ENCODE measurements around the gene GNG4.
A peak's percentile ranks its signal among the peaks of the same experiment; 100 is the strongest.
"Not testable (repeated sequence)": the region's sequence is repeated elsewhere in the genome, so short reads cannot be mapped to it uniquely, and the experiment has no call there.

The GNG4 gene

GRCh38 chr1:235595079-235595478 is 54.5 kb downstream of the GNG4 start:
- TF ChIP-seq, protein P1, sequence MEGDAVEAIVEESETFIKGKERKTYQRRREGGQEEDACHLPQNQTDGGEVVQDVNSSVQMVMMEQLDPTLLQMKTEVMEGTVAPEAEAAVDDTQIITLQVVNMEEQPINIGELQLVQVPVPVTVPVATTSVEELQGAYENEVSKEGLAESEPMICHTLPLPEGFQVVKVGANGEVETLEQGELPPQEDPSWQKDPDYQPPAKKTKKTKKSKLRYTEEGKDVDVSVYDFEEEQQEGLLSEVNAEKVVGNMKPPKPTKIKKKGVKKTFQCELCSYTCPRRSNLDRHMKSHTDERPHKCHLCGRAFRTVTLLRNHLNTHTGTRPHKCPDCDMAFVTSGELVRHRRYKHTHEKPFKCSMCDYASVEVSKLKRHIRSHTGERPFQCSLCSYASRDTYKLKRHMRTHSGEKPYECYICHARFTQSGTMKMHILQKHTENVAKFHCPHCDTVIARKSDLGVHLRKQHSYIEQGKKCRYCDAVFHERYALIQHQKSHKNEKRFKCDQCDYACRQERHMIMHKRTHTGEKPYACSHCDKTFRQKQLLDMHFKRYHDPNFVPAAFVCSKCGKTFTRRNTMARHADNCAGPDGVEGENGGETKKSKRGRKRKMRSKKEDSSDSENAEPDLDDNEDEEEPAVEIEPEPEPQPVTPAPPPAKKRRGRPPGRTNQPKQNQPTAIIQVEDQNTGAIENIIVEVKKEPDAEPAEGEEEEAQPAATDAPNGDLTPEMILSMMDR (IDR thresholded peaks at IDR 0.05; ENCODE audit: low read length, missing control alignments) = no peak
- no peak for DNase-seq (ENCODE audit: low read depth)

GRCh38 chr1:235594281-235594895 is 55.2 kb downstream of the GNG4 start:
- not testable (repeated sequence) for H3K4me3 ChIP-seq (replicated peaks; ENCODE audit: low read depth, low read length); DNase-seq (ENCODE audit: low read depth)

More at GRCh38 chr1:235595079-235595478, 54.5 kb downstream of the GNG4 start:
- no peak overlapping the region for H3K4me3 ChIP-seq (replicated peaks; ENCODE audit: low read depth, low read length)

GRCh38 chr1:235588916-235589515 is 60.6 kb downstream of the GNG4 start:
- TF ChIP-seq, protein P1 (IDR thresholded peaks at IDR 0.05; ENCODE audit: low read length, missing control alignments) = no peak
- peak; percentile 77 for DNase-seq (ENCODE audit: low read depth)

GRCh38 chr1:235588156-235588555 is 61.4 kb downstream of the GNG4 start:
- no peak overlapping the region for H3K4me3 ChIP-seq (replicated peaks; ENCODE audit: low read depth, low read length)
- no peak for DNase-seq (ENCODE audit: low read depth)

More at GRCh38 chr1:235588916-235589515, 60.6 kb downstream of the GNG4 start:
- H3K4me3 ChIP-seq (replicated peaks; ENCODE audit: low read depth, low read length) = no peak overlapping the region

GRCh38 chr1:235586992-235587391 is 62.6 kb downstream of the GNG4 start:
- no peak overlapping the region for H3K4me3 ChIP-seq (replicated peaks; ENCODE audit: low read depth, low read length)
- DNase-seq (ENCODE audit: low read depth) = no peak
- TF ChIP-seq, protein P1 (IDR thresholded peaks at IDR 0.05; ENCODE audit: low read length, missing control alignments) = no peak

More at GRCh38 chr1:235588156-235588555, 61.4 kb downstream of the GNG4 start:
- TF ChIP-seq, protein P1 (IDR thresholded peaks at IDR 0.05; ENCODE audit: low read length, missing control alignments) = no peak

DNA sequence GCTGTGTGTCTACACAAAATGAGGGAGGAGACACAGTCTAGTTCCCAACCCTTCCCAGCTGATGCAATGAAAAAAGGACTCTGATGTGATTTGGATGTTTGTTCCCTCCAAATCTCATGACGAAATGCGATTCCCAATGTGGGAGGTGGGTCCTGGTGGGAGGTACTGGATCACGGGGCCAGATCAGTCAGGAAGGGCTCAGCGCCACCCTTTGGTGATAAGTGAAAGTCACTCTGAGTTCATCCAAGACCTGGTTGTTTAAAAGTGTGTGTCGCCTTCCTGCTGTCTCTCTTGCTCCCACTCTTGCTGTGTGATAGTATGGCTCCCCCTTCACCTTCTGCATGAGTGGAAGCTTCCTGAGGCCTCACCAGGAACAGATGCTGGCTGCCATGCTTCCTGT is 63.2 kb downstream of the GNG4 start:
- TF ChIP-seq, protein P1 (IDR thresholded peaks at IDR 0.05; ENCODE audit: low read length, missing control alignments) = no peak
- DNase-seq (ENCODE audit: low read depth) = no peak
- no peak overlapping the region for H3K4me3 ChIP-seq (replicated peaks; ENCODE audit: low read depth, low read length)

GRCh38 chr1:235584973-235585372 is 64.6 kb downstream of the GNG4 start:
- DNase-seq (ENCODE audit: low read depth) = no peak
- TF ChIP-seq, protein P1 (IDR thresholded peaks at IDR 0.05; ENCODE audit: low read length, missing control alignments) = no peak
- no peak overlapping the region for H3K4me3 ChIP-seq (replicated peaks; ENCODE audit: low read depth, low read length)

All from fibroblast of pulmonary artery (primary cell).